SKM-1 (cell line): ENCODE results near the gene ZNF546.
A peak's percentile ranks its signal among the peaks of the same experiment; 100 is the strongest.

Experiments
- DNase-seq: peaks from one replicate; lab custom pipeline; 2025; ENCODE audit not compliant: unreplicated experiment; lab: John Stamatoyannopoulos, UW

ZNF546 gene

DNA sequence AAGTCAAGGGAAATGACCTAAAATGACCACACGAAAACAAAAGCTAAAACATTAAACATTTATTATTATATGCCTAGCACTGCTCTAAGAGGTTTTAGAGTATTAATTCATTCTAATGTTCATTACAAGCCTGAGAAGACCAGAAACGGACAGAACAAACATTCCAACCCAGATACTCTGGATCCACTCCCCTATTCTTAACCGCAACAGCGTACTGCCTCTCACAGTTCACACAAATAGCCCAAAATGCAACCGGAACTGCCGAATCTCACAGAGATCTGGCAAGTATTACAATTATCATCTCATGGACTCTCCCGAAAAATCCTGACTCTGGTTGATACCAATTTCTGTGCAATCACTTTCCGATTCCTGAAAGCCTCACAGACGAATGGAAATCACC, 57.8 kb downstream of the ZNF546 start:
- no peak for DNase-seq

DNA sequence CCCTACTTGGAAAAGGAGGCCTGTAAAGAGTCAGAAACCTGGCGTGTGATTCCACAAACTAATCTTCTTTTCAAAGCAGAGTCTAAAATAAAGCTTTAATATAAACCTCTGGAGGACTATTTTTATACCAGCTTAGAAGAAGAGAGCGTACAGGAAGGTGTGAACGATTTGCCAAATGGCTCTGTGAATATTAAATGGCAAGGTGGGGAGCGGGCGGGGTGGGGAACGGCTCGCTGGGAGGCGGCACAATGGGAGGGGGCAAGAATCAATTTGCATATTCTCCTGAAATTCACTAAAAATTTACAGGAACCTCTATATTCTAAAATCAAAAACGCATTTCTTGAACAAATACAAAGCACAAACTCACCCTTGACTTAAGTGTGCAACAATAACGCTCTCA, 58.2 kb downstream of the ZNF546 start:
- no peak for DNase-seq

DNA sequence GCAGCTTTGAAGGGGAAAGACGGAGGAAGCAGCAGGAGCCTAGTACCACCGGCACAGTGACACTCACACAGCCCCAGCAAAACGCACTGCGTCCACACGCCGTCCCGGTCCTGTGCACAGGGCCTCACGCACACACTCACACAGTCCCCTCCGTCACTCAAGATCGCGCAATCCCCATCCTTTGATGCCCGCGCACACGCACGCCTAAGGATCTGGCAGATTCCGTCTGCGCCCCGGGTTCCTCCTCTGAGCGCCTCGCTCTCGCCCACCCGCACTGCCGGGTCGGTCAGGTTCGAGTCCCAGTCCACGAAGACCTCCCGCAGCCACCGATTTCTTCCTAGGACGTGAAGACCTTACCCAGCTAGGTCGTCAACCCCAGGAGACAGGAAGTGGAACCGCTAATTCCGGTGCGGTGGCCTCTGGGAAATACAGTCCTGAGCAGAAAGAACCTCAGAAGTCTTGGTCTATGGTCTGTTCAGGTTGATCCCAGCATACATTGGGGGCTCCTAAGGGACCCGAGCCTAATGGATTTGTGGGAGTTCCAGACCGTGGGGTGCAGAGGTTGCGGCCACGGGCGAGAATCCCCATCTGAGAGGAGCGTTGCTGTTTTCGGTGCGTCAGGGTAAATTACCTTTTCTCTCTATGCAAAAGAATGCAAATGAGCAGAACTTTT, 59.1 kb downstream of the ZNF546 start, which contains the start of gene ZNF780B:
TSS of gene ZNF780B (minus strand) at position 400 of the 673 bp plus-strand sequence. CDS start 5,899 bp downstream, outside the sequence.
- peak; percentile 62 for DNase-seq

DNA sequence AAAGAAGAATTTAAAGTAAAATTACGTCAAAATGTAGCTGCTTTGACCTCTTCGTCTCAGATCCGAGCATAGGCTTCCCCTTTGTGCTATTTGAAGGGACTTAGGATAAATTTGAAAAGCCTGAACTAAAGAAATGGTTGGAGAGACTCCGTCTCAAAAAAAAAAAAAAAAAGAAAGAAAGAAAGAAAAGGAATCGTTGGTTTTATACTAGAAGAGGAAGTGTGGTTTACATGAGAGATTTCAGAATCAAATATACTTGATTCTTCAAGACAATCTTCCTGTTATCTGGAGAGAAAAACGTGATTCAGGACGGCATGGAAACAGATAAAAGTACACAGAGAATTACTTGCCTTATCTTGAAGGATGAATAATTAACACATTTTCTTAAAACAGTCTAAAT, 59.6 kb downstream of the ZNF546 start:
- DNase-seq: no peak

DNA sequence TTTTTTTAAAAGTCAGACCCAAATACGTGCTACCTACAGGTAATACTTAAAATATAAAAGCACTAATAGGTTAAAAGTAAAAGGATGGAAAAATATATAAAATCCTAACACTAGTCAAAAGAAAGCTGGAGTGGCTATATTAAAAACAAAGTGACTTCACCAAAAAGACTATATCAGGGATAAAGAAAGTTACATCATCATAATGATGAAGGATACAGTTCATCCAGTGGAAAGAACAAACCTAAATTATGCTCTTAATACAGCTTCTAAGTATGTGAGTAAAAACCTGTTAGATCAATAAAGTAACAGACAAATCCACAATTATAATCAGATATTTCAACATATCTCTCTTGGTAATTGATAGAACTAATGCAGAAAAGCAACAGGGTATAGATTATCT, 60.3 kb downstream of the ZNF546 start:
- DNase-seq: no peak

DNA sequence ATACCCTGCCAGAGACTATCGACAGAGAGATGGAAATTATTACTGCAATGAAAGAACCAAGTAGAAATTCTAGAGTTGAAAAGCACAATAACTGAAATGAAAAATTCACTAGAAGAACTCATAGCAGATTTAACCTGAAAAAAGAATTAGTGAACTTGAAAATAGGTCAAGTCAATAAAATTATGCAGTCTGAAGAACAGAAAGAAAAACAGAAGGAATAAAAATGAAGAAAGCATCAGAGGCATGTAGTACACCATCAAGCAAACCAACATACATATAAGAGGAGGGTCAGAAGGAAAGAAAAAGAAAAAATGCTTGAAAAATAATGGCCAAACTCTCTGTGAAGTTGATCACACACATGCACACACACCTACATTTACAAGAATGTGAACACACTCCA, 62.8 kb downstream of the ZNF546 start:
- no peak for DNase-seq

DNA sequence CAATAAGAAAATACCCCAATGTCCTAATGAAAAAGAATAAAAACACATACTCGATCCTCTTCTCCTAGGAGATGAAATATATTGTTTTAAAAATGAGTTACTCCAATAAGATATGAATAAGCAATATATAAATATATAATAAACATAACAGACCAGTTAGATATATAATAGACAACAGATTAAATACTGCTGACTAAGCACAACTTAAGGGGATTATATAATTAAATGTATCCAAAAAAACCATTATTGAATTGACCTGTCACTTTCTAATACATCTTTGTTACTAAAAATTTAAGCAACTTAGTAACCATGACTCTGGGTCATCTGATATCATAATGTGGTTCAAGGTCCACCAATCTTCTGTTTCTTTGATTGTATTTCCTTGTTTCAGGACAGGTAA, 73.2 kb downstream of the ZNF546 start:
- no peak for DNase-seq
